ENCODE results near the gene PRDX3.

The PRDX3 gene

DNA sequence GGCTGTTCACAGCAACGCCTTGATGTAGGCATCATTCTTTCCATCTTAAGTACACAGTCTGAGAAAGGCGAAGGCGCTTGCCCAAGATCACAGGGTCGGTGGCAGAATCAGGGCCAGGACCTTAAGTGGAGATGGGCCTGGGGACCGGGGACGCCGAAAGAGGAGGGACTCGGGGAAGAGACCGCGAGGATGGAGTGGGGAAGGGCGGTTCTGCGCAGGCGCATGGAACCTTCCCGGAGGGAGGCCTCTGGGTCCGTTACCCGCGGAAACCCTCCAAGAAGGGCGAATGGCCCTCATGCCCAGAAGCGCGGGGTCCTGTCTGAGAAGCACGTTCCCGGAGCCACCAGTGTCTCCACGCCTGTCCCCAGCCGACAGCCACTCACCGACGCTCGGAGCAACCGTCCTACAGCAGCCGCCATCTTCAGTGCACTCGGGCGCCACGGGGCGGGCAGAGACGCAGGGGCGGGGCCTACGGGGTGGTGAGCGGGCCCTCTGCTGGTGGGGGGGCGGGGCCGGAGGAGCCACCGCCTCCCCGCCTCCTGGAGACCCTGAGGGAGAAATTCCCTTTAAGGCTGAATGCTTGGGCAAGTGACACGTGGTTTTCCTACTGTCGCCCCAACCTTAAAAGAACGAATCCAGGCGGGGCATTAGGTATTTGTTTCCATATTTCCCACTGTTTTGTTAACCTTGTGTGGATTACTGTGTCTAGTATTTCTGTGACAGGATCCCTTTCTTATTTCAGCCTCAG, at the start of gene PRDX3:
TSS of gene PRDX3 (minus strand) at position 441 of the 748 bp plus-strand sequence. CDS start at position 419, 22 bp downstream.
- peak; percentile 96 for DNase-seq

DNA sequence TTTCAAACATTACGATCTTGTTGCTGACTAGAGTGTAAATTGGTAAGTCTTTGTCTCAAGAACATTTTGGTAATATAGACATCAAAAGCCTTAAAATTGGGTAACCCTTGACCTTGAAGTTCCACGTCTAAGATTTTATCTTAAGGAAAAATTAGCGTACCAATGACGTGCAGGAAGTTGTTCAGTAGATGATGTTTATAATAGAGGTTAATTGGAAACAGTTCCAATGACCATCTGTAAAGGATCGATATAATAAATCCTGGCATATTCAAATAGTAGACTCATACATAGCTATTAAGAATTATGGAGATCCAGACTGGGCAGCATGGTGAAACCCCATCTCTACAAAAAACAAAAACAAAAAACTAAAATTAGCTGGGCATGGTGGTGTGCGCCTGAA, 49.2 kb upstream of the PRDX3 start:
- DNase-seq = no peak

- DNase-seq = no peak
These were observed 46.6 kb upstream of the PRDX3 start for GRCh38 chr10:119225083-119225658.

DNA sequence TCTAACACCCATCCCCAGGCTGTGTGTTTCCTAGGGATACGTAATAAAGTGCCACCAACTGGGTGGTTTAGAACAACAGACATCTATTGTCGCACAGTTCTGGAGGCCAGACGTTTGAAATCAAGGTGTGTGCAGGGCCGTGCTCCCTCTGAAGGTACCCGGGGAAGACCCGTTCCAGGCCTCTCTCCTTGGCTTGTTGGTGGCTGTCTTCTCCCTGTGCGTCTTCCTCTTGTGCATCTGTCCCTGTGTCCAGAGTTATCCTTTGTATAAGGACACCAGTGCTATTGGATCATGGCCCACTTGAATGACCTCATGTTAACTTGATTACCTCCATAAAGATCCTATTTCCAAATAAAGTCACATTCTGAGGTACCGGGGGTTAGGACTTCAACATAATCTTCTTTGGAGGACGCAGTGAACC, 44.4 kb upstream of the PRDX3 start:
- no peak for DNase-seq

- no peak for DNase-seq
These were observed 43.9 kb upstream of the PRDX3 start for GRCh38 chr10:119222537-119222936.

GRCh38 chr10:119221666-119222065, 43.1 kb upstream of the PRDX3 start:
- no peak for DNase-seq

DNA sequence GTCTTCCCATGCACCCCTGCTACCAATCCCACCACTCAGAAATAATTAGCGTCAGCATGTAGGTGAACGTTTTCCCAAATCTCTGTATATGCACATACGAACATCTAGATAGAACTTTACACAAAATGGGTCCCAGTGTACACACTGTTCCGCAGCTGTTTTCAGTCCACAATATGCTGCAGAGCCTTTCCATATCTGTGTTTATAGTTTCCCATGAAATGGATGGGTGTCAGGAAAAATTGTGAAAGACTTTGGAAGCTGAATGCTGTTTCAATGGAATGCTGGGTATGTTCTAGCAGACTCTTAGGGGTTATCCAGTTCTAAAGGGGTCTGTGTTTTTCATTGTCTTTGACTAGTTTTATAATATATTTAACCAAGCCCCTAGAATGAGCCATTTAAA, 42.6 kb upstream of the PRDX3 start:
- DNase-seq = no peak

DNA sequence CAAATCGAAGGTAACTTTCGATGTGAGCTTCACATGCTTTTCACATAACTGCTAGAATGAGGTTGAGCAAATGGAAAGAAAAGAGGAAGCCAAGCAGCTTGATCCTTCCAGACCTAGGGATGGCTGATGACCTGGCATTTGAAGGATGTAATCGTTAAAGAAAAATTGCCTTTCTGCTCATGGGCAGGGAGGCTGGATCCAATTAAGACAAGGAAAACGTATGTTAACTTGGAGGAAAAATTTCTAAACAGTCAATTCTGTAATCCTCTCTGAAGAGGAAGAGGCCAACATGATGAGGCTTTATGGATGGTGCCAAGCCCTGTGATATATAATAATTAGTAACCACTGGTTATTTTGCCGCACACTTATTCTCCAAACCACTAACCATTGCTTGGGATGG, 41.3 kb upstream of the PRDX3 start:
- DNase-seq = no peak

DNA sequence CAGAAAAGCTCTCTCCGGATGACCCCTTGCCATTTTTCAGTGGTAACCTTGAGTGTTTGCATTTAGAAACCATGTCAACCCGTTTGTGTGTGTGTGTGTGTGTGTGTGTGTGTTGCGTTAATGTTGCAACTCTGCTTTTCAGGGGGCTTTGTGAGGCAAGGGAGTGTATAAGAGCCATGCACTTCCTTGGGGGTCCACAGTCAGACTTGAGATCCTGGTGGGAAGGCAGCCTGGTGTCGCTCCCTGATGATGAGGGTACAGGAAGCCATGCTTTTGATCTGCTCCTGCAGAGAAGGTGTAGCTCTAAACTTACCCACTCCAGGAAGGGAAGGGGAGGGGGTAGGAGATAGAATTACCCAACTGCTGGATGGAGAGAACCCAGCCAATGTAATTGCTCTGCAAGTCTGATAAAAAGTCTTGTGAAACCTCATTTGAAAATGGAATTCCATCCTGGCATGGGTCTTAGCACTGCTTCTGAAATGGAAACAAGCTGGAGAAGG, 39.4 kb upstream of the PRDX3 start:
- DNase-seq = no peak

DNA sequence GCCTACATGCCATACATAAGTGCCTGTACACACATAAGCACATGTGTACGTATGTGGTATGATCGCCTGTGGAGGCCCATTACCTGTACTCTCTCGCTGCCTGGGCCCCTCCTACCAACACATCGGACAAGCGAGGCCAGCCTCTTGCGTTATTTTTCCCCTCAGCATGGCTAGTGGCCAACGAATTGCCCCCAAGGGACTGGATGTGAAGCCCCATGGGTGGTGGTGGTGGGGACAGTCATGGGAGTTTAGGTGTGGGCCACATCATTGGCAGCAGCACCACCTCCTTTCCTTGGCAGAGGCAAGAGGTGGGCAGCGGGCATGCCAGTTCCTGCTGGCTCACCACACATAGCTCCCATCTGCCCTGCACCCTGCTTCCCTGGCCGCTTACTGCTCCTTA, 38.8 kb upstream of the PRDX3 start:
- no peak for DNase-seq

GRCh38 chr10:119216127-119216526, 37.5 kb upstream of the PRDX3 start:
- DNase-seq = no peak

- no peak for DNase-seq
These were observed 36.8 kb upstream of the PRDX3 start for GRCh38 chr10:119215371-119215770.

- DNase-seq = no peak
These were observed 33.2 kb upstream of the PRDX3 start for GRCh38 chr10:119211625-119212441.

DNA sequence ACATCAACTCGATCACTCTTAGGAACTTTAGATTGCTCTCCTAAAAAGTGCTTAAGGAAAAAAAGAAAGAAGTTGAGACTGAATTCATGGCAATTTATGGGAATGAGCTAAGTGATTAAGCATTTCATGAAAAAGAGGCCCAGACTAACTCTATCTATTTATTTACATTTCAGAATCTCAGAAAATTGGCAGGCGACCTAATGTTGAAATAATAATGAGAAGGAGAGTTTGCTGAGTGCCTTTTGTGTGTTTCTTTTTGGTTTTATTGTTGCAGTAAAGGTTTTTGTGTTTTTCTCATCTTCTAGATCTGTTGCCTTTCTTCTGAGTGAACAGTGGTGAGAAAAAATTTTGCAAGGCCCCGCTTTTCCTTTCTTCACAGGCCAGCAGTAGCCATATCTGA, 32.6 kb upstream of the PRDX3 start:
- DNase-seq = no peak

GRCh38 chr10:119210633-119211032, 32.0 kb upstream of the PRDX3 start:
- DNase-seq = no peak

- DNase-seq = no peak
These were observed 31.2 kb upstream of the PRDX3 start for GRCh38 chr10:119209736-119210355.

GRCh38 chr10:119209035-119209735, 30.6 kb upstream of the PRDX3 start:
- peak; percentile 50 for DNase-seq

- DNase-seq = no peak
These were observed 29.9 kb upstream of the PRDX3 start for GRCh38 chr10:119208553-119208940.

DNA sequence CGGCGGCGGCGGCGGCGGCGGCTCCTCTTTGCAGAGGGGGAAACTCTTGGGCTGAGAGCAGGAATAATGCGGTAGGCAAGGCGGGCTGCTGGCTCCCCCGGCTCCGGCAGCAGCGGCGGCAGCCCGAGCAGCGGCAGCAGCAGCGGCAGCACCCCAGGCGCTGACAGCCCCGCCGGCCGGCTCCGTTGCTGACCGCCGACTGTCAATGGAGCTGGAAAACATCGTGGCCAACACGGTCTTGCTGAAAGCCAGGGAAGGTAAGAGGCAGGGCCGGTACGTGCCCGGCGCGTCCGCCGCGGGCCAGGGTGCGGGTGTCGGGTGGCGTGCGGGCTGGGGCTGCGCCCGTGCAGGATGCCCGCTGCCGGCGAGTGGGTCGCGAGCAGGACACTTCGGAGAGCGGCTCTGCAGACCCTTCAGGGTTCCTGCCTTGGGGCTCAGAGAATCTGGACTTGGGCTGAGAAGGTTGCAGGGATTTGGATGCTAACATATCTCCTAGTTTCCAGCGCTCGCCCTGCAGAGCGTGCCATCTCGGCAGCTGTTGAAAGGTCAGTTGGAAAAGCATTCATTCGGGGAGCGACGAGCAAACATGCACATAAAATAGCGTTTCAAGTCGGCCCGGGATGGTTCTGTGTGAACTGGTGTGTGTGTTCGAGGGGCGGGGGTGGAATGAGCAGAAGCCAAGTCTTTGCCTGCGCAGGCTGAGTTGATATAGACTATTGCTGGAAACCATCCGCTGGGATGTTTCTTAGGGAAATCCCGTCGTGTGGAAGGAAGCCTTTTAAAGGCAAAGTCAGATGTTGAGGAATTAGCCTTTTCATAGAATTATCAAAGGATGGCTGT, 29.3 kb upstream of the PRDX3 start:
- DNase-seq = peak; percentile 66

GRCh38 chr10:119207366-119207666, 28.7 kb upstream of the PRDX3 start, which contains the start of gene GRK5:
Gene GRK5, plus strand, starts transcription at chr10:119207571. Its CDS starts 347 bp downstream, at chr10:119207918.
- peak; percentile 94 for DNase-seq

DNA sequence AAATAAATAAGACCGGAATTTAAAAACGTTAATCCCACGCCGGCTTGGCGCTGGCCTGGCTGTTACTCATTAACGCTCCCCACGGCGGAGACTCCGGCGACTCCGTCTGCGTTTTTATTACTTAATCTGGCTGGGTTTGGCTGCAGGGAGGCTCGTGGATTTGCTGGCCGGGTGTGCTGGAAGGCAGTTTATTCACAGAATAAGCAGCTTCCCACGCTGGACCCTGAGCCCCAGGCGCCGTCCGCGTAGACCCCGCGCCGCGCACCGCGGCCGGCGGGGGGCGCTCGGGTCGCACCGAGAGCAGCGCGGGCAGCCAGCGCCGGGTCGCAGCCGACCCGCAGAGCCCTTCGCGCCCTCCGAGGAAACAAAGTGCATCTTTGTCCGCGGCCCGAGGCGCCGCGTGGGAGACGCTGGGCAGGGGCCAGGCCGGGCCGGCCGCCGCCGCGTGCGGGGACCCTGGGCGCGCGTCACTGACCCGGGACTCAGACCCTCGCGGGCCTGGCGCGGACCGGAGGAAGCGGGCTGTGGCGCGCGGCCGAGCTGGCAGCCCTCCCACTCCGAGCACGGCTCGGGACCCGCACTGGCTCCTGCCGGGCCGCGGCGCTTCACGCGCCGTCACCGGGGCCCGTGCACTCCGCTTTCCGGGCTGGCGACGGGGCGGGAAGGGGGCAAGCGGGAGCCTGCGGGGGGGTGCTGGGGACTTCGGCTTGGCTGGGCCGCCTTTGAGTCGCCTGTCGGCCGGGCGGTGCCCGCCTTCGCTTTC, 28.2 kb upstream of the PRDX3 start:
- DNase-seq = peak; percentile 75

All from activated CD4-positive, CD25-positive, alpha-beta regulatory T cell treated with anti-CD3 and anti-CD28 coated beads, Interleukin-2, amount 50 U/mL, for 72 hours (primary cell).